ENCODE measurements around the gene ANKRD65.
"Not testable (repeated sequence)": the region's sequence is repeated elsewhere in the genome, so short reads cannot be mapped to it uniquely, and the experiment has no call there.

Gene ANKRD65

DNA sequence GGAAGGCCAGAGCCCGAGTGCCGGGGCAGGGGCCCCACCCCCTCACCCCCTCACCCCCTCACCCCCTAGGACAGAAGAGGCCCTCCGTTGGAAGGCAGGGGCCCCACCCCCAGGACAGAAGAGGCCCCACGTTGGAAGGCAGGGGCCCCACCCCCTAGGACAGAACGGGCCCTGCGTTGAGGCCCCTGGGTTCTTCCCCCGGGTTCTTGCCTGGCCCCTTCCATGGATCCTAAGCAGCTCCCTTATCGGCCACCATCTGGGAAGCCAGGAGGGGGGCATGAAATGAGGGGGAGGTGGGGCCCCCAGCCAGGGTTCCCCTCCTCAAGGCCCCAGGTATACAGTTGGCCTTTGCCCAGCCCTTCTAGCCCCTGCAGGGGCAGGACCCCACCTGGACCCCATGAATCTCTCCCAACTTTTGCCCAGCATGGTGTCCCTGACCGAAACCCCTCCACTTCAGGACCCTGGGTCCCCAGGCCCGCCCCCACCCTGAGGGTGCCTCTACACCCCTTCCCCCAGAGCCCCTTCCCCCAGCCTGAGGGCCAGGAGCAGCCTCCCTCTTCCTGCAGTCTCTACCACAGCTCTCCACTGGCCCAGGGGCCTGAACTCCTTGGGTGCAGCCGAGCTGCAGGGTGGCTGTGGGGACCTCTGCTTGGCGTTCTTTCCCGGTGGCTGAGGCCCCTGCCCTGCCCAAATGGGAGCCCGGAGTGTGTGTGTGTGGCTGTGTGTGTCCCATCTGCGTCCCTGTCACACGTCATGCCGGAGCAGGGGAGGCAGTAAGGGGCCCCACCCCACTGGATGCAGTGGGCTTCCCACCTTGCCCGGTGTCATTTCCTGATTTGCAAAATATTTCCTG lies 10.1 kb upstream of the ANKRD65 start:
- no peak for DNase-seq (ENCODE audit: low read depth in 1 of 2, low spot score in 1 of 2)

DNA sequence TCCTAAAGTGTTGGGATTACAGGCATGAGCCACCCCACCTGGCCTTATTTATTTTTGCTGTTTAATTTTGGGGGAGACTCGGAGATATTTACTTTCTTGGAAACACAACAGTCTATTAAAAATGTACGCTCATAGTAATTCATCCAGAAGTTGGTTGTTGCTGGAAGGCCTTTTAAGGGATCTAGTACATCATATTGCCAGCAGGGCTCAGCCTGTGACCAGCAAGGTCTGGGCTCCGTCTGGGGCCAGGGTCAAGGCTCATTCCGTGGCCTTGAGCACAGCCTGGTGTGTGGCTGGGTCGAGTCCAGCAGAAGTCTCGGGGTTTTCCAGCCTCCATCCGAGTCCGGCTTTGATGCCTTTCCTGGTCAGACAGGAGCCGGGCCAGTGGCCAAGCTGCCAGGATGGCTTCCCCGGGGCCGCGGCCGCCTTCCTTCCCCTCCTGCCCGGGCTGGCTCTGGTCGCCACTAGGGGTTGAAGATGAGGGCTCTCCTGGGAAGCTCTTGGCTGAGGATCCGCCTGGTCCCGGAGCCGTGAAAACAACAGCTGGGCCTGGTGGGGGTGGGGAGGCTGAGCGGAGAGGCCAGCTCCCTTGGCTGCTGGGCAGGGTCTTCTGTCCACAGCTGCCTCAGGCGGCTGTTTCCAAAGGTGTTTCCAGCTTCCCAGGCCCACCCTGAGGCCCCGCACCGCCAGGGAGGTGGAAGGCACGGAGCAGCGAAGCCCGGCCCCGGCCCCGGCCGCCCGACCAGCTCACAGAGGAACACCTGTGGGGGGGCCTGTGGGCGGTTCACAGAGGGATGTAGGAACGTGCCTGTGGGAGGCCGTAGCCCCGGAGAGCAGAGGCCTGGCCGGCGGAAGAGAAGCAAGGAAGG lies 9.3 kb upstream of the ANKRD65 start:
- no peak for DNase-seq (ENCODE audit: low read depth in 1 of 2, low spot score in 1 of 2)

DNA sequence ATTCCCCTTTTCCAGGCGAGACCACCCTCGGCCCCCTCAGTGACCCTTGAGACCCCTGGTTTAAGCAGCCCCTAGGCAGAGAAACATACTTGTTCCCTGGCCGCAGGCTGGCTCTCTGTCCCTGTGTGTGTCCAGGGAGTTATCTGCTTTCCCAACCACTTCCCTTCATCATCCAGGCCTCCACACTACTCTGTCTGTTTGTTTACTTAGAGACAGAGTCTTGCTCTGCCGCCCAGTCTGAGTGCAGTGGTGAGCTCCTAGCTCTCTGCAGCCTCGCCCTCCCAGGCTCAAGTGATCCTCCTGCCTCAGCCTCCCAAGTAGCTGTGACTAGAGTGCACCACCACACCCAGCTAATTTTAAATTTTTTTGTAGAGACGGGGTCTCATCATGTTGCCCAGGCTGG lies 8.6 kb upstream of the ANKRD65 start:
- no peak for DNase-seq (ENCODE audit: low read depth in 1 of 2, low spot score in 1 of 2)

DNA sequence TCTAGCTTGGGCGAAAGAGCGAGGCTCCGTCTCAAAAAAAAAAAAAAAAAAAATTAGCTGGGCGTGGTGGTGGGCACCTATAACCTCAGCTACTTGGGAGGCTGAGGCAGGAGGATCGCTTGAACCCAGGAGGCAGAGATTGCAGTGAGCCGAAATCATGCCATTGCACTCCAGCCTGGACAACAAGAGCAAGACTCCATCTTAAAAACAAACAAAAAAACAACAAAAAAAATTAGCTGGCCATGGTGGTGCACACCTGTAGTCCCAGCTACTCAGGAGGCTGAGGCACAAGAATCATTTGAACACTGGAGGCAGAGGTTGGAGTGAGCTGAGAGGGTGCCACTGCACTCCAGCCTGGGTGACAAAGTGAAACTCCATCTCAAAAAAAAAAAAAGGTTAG lies 7.9 kb upstream of the ANKRD65 start:
- DNase-seq (ENCODE audit: low read depth in 1 of 2, low spot score in 1 of 2) = not testable (repeated sequence)

DNA sequence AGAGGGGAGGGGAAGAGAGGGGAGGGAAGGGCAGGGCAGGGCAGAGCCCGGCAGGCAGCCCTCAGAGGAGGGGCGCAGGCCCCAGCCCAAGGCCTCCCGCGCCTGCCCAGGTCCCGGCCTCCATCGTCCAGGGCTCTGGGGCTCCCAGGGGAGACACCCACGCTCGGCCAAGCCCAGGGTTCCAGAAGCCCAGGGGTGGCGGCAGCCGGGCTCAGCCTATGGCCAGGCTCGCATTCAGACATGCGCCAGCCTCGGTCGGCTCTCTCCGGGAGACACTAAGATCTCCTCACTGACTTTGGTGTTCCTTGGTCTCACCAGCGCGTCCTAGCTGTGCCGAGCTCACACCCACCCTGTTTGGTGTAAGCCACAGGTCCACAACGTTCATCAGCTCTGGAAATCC lies 7.1 kb upstream of the ANKRD65 start:
- no peak for DNase-seq (ENCODE audit: low read depth in 1 of 2, low spot score in 1 of 2)

DNA sequence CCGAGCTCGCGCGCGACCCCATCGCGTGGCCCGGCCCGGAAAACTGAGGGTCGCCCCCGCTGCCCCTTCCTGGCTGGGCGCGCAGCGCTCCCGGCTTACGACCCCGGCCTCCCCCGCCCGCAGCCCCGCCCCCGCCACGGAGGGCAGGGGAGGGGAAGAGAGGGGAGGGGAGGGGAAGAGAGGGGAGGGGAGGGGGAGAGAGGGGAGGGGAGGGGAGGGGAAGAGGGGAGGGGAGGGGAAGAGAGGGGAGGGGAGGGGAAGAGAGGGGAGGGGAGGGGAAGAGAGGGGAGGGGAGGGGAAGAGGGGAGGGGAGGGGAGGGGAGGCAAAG lies 6.7 kb upstream of the ANKRD65 start:
- DNase-seq (ENCODE audit: low read depth in 1 of 2, low spot score in 1 of 2) = no peak

DNA sequence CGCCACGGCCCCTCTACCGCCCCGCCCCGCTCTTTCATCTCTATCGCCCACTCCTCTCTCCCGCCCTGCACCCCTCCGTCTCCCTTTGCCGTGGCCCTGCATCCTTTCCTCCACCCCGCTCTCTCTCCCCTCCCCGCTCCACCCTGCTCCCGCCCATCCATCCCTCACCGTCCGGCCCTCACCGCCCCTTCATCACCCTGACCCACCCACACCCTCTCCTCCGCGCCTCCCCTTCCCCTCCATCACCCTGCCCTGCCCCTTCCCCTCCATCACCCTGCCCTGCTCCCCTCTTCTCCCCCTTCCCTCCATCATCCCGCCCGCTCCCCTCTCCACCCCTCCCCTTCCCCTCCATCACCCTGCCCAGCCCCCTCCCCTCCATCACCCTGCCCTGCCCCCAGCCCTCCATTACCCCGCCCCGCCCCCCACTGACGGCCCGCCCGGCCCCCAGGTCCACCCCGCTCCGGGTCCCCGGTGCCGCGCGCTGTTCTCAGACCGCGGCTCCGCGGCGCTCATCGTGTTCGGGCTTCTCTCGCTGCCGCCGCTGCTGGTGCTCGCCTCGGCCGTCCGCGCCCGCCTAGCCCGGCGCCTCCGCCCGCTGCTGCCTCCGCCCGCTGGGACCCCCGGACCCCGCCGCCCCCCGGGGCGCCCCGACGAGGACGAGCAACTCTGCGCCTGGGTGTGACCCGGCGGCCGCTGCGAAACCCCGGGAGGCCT lies 6.2 kb upstream of the ANKRD65 start:
- no peak for DNase-seq (ENCODE audit: low read depth in 1 of 2, low spot score in 1 of 2)

DNA sequence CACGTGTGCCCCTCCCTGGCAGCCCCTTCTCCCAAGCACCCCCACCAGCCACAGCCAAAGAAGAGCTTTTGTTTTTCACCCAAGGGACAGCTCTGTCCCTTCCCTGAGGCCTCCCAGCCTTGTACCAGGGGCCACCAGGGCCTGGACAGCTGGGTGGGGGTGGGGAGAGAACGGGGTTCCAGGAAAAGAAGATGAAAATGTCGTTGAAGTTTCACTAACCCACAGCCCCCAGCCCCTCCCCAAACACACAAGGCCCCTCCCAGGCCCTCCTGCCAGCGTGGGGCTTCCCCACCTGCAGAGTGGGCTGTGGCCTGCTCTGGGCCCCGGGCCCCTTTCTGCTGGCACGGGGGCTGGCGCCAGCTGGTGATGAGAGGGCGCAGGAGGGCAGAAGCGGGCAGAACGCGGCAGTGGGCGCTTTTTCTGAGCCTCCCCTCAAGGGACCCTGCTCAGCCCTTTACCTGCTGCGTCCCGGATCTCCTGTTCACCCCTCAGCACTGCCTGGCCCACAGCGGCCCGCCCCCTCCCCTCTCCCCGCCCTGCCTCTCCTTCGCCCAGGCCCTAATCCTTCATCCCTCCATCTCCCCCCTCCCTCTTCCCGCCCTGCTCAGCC lies 5.5 kb upstream of the ANKRD65 start:
- no peak for DNase-seq (ENCODE audit: low read depth in 1 of 2, low spot score in 1 of 2)

DNA sequence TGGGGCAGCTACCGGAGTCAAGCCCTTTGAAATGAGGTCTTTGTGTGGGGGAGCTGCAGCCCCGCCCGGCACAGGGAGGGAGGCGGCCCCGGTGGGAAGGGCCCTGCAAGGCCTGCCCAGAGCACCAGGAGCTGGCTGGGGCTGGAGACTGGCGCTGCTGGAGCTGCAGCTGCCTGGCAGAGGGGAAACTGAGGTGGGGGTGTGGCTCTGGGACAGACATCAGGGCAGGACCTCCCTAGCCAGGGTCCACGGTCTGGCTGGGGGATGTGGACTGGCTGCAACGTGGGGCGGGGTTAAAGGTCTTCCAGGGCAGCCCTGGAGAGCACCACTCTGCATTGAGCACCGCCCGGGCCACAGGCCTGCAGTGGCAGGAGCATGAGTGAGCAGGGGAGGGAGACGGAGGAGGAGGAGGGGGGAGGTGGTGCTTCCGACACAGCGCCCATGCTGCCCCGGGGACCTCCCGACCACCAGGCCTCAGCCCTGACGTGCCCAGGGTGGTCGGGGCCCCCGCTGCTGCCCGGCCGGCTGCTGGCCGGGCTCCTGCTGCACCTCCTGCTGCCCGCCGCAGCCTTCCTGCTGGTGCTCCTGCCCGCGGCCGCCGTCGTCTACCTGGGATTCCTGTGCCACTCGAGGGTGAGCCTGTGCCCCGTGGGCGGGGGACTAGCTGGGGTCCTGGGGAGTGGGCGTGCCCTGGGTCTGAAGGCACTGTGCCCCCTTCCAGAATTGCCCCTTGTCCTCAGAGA lies 4.8 kb upstream of the ANKRD65 start:
- DNase-seq (ENCODE audit: low read depth in 1 of 2, low spot score in 1 of 2) = no peak

DNA sequence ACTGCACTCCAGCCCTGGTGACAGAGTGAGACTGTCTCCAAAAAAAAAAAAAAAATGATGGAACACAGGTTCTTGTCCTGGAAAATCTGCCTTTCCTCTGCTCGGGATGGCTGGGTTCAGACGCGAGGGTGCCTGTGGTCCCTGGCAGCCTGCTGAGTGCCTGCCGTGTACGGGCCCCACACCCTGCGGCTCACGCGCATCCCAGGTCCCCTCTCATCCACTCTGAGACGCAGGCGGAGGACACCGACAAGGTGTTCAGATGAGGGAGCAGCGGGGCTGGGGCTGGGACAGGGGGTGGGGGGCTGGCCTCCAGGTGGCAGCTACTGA lies 4.3 kb upstream of the ANKRD65 start:
- DNase-seq (ENCODE audit: low read depth in 1 of 2, low spot score in 1 of 2) = no peak

DNA sequence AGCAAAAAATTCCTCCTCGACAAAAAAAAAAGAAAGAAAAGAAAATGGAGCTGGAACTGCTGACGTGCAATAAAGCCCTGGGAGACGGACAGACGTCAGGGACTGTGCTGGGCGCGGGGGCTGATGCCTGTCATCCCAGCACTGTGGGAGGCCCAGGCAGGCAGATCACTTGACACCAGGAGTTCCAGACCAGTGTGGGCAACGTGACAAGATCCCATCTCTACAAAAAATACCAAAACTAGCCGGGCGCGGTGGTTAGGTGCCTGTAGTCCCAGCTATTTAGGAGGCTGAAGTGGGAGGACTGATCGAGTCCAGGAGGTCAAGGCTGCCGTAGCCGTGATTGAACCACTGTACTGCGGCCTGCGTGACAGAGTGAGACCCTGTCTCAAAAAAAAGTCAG lies 3.6 kb upstream of the ANKRD65 start:
- DNase-seq (ENCODE audit: low read depth in 1 of 2, low spot score in 1 of 2) = no peak

DNA sequence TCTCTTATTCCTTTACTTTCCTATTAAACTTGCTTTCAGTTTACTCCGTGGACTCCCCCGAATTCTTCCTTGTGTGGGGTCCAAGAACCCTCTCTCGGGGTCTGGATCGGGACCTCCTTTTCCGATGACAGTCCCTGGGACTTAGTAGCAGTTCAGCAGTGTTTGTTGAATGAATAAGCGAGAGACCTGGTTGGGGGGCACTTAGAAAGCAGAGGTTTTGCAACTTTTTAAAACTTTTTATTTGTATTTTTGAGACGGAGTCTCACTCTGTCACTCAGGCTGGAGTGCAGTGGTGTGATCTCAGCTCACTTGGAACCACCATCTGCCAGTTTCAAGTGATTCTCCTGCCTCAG lies 2.1 kb upstream of the ANKRD65 start:
- no peak for DNase-seq (ENCODE audit: low read depth in 1 of 2, low spot score in 1 of 2)

DNA sequence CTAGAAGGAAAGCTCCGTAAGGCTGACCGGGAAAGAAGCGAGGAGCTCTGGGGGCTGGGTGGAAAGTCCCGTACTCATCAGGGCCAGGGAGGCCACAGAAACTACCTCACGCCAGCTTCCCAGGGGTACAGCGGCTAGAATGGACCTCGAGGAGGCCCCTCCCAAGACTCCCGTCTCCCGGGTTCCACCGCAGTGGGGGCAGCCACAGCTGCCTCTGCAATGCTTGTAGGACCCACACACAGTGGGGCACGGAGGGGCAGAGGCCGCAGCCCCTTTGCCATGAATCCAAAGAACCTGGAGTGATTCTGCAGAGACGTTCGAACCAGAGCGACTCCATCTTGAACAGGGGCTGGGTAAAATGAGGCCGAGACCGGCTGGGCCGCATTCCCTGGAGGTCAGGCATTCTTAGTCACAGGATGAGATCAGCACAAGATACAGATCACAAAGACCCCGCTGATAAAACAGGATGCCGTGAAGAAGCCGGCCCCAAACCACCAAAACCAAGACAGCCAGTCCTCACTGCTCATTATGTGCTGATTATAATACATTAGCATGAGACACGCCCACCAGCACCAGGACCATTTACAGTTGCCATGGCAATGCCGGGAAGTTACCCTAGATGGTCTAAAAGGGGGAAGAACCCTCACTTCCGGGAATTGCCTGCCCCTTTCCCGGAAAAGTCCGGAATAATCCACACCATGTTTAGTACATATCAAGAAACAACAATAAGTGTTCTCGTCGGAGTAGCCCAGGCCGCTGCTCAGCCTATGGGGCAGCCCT lies 1.6 kb upstream of the ANKRD65 start:
- DNase-seq (ENCODE audit: low read depth in 1 of 2, low spot score in 1 of 2) = no peak

DNA sequence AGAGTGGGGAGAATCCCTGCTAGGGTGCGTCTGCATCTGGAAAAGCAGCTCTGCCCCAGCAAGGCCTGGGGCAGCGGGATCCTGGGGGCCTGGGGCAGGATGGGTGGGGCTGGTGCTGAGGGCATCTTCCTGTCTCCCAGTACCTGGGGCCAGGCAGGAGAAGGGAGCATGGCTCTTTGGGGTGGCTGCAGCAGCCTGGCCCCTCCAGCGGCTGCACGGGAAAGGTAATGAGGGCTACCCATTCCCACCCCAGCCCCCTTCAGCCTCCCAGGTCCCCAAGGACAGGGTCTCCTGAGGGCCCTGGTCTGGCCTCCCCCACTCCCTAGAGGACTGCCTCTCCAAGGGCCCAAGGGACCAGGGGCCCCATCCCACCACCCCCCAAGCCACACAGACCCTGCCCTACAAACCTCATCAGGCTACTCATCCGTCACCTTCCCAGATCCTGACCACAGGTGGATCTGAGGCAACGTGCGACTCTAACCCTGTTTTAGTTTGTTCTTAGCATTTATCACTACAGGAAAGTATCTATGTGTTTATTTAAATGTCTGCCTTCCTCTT lies 910 bp upstream of the ANKRD65 start:
- no peak for DNase-seq (ENCODE audit: low read depth in 1 of 2, low spot score in 1 of 2)

DNA sequence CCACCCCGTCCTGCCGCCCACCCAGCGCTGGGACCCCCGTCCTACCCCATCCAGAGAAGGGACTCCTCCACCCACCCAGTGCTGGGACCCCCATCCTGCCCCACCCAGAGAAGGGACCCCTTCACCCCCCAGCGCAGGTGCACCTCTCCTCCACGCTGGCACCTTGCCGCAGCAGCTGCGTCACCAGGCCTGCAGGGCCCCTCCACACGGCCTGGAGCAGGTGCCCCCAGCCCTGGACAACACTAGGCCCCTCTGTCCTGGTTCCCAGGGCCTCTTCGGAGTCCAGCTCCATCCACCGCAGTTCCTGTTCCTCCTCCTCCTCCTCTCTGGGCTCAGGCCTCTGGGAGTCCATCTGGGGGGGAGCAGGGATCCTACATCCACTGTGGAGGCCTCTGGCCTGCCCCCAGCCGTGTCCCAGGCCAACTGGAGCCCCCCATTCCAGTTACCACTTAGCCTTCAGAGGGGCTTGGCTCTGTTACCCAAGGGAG lies 378 bp downstream of the ANKRD65 start:
- no peak for DNase-seq (ENCODE audit: low read depth in 1 of 2, low spot score in 1 of 2)

DNA sequence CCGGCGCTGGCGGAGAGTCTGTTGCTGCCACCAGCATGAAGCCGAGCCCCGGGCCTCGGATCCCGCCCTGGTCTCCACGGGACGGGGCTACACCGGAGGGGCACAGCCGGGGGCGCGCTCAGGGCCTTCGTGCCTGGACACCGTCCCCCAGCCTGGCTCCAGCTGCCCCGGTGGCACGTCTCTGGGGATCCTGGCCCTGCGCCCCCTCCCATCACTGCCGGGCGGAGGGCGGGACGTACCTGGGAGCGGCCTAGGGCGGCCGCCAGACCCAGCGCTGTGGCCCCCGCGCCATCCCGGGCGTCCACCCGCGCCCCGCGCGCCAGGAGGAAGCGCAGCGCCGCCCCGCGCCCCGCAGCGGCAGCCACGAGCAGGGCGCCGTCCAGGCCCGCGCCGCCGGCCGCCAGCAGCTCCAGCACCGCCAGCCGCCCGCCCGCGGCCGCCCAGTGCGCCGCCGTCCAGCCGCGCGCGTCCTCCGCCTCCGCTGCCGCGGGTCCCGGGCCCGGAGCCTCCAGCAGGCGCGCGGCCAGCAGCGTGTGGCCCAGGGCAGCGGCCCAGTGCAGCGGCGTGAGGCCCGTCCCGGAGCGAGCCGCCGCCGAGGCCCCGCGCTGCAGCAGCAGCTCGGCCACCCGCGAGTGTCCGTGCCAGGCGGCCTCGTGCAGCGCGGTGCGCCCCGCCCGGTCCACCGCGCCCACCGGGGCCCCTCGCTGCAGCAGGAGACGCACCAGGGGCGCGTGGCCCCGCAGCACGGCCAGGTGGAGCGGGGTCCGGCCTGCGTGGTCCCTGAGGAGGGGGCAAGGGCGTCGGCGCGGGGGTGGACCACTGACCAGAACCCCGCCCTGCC lies 1.0 kb downstream of the ANKRD65 start:
- DNase-seq (ENCODE audit: low read depth in 1 of 2, low spot score in 1 of 2) = no peak

DNA sequence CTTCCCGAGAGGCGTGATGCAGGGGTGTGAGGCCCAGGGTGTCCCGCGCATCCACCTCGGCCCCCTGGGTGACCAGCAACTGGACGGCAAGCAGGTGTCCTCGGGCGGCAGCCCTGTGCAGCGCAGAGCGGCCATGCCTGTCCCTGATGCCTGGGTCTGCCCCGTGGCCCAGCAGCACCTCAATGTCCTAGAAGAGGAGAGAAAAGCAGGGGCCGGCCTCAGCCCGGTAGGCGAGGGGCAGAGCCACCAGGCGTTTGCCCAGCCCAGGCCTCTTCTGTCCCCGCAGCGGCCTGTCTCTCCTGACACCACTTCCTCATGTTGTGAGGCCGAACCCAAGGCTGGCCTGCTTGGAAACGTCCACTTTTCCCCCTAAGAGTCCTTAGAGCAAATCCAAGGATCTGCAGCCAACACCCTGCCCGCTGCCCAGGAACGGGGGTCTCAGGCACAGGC lies 1.7 kb downstream of the ANKRD65 start:
- DNase-seq (ENCODE audit: low read depth in 1 of 2, low spot score in 1 of 2) = no peak

DNA sequence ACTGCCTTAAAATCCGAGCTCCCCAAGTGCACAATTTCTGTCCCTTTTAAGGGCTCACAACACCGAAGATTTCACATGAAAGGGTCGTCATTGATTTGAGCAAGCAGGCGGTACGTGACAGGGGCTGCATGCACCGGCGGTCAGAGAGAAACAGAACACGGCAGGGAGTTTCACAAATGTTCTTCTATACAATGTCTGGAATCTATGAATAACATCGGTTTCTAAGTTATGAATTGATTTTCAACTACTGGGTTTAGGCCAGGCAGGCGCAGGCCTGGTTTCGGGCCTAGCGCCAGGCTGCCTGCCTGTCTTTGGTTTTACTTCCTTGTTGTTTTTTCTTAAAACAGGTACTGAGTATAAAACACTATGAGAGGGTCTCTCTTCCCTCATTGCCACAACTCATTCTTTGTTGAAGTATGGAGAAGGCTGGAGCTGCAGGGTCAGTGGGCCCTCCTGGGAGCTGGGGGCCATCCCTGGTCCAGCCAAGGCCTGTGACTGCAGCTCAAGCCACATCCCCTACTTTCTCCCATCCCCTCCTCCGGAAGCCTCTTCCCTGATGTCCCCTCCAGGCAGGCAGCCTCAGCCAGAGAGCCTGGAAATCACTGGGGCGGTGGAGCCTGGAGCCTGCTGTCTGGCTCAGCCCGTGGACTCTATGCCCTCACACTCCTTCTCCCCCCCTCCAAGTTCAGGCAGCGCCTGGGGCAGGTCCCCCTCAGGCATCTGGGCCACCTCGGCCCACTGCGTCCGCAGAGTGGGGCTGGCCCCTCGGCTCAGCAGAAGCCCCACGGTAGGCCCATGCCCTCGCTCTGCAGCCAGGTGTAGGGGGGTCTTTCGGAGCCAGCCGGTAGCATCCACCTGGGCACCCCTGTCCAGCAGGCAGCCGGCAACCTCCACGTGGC lies 2.4 kb downstream of the ANKRD65 start:
- no peak for DNase-seq (ENCODE audit: low read depth in 1 of 2, low spot score in 1 of 2)

All from stimulated activated CD4-positive, alpha-beta T cell treated with anti-CD3 and anti-CD28 coated beads, Interleukin-15, amount 100 ng/mL, for 1 hour (primary cell).